ENCODE data around the gene ICE1.
"Not testable (repeated sequence)": the region's sequence is repeated elsewhere in the genome, so short reads cannot be mapped to it uniquely, and the experiment has no call there.

ICE1 gene, protein sequence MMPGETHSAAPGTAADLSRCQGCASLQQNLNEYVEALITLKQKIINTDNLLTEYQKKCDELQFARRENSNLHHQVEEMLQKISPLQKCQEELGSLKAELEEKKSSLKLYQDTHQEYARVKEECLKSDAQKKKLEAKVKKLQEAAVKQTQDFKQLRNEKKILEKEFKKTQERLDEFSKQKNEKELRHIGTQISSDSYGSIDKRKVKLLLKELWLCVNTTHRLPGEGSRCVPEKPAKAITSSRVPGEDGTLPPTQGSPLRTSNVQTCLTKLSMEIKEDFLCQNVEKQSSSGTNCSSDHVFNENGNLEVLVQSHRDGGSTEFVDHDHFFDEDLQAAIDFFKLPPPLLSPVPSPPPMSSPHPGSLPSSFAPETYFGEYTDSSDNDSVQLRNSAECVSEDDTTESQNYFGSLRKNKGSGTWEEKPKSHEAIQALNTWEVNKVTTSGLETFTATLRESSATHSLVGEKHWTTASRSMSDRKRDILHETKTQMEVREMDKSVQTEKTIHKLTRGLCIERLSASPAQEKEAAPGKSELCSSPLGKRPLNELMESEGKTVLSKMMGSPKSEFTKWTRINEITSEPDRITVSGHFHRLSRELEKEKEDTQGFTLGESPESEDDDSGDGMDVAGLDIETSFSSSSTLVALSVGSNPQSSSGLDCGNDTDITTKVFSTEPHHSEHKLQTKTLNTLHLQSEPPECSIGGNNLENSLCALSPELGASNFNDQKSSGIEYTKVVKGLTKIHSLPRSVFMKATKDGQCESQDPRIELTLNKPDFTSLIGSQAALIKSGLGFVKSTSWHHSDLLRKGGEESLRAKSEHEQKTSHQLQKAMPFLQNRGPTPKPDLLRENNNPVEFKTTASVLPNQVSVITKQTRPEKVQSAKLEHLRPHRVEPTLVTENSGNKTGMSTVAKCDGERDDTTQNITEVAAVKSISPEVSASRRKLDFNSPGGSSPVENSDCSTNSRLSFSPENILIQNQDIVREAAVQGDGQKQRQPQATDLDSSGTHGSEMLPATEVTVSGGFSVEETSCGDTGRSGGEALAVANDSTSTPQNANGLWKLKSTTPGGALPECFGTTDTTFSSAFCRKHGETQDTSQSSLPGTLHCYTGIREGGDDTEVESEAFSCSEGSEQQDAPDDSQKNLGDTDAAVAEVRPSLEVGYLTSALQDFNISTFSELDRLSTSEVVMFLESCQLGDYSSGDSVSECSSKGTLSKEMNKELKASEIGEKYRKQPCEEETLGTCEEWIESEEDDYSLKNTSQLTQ (N-terminal part only)

GRCh38 chr5:5421961-5422818 lies at the start of gene ICE1:
TSS of gene ICE1 (plus strand) at chr5:5422677. CDS start at chr5:5422916, 239 bp downstream.
- FAIRE-seq = peak; percentile 66

DNA sequence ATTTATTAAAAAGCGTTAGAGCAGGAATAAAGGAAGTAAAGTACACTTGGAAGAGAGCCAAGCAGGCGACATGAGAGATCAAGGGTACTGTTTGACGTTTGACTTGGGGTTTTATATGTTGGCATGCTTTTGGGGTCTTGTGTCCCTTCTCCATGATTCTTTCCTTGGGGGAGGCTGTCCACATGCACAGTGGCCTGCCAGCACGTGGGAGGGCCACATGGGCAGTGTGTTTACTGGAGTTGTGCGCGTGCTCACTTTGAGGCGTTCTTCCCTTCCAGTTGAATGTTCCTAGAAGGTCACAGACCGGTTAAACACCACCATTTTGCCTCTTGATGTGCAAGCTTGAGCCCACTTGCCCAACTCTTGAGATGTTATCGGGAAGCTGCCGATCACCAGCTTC lies 49.5 kb upstream of the ICE1 start:
- FAIRE-seq = no peak

GRCh38 chr5:5373351-5373989 lies 49.0 kb upstream of the ICE1 start:
- no peak for FAIRE-seq

DNA sequence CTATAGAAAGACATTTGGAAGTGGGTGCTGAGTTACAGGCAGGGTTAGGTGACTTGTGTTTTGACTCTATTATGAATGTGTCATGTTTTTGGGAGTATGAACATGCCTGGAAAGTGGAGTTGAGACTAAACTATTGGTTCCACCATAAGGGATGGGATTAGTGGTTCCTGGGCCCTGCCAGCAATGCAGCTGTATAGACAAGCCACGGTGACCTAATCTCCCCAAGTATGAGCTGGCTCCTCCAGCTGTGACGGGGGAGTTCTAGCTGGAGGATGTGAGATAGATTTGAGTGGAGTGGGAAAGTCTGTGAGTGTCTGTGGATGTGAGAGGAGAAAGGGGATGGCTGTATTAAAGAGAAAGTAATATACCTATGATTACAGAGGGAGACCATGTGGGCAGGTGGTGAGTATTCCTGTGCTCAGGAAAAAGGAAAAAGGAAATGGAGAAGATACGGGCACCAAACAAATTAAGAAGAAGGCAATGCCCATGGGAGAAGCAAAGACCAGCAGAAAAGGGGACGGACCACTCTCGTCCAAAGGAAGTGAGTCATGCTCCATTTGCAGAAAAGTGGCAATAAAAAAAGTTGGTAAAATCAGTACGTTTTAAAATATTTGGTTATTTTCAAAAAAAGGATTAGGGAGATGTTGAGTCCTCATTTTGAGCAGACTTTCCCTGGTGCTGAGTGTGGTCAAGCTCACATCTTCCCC lies 48.3 kb upstream of the ICE1 start:
- no peak for FAIRE-seq

GRCh38 chr5:5377780-5378179 lies 44.7 kb upstream of the ICE1 start:
- no peak for FAIRE-seq

- no peak for FAIRE-seq
Measured at GRCh38 chr5:5378531-5378930, 43.9 kb upstream of the ICE1 start.

DNA sequence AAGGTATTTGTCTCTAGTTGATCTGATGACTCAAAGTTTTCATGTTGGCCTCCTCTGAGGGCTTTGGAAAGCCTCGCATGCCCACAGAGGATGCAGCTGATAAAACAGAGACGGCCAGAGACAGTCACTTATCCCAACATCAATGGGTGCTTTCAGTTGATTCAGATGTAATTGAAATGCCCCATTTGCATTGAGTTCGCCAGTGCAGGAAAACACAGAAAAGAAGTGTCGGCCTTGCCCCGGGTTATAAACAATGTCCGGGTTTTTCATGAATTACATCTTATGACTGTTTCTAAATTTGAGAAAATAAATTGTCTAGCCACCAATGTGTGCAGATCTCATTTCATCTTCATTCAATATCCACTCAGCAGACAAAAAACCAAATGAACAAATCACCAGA lies 42.2 kb upstream of the ICE1 start:
- FAIRE-seq = no peak

- FAIRE-seq = no peak
Measured at GRCh38 chr5:5381310-5381913, 41.1 kb upstream of the ICE1 start.

- no peak for FAIRE-seq
Measured at GRCh38 chr5:5383461-5383860, 39.0 kb upstream of the ICE1 start.

GRCh38 chr5:5384660-5385330 lies 37.7 kb upstream of the ICE1 start:
- FAIRE-seq = no peak

DNA sequence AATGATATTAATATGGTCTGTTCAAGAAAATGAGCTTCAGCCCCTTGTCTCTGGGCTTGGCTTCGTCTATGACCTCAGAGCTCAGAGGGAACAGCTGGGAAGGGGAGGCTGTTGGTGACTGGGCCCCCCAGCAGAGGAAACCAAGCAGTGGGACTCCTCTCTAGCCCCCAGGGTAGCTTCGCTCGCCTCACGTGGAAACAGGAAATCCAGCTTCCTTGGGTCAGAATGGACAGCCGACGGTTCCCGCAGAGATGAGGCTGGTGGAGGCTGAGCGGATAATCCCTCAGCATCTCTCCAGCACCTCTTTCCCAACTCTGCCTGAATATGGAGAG lies 37.2 kb upstream of the ICE1 start:
- FAIRE-seq = no peak

DNA sequence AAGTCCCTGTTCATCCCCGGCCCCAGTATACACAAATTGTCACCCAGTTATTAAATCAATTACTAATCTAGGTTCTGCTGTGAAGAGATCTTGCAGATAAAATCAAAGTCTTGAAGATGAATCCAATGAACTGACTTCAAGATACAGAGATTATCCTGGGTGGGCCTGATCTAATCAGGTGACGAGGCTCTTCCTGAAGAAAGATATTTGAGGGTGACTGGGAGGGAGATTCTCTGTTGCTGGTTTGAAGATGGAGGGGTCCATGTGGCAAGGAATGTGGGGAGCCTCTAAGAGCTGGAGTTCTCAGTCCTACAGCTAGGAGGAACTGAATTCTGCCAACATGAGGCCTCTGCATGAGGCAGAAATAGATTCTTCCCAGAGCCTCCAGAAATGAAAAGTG lies 36.1 kb upstream of the ICE1 start:
- FAIRE-seq = no peak

DNA sequence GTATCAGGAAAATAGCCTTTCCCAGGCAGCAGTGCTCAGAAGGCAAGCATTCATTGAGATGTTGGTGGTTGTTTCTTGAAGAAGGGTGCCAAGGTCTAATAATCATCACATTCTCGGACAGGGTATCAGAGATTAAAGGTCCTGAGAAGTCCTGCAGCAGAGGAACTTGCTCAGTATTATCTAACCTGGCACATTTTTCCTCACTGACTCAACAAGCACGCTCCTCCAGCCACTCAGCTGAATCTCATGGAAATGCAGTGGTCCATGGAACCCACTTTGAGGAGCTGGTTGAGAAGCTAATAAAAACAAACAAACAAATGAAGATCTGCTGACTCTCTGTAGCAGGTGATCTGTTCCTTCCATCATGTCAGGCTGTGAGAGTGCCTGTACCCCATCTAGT lies 35.3 kb upstream of the ICE1 start:
- FAIRE-seq = no peak

GRCh38 chr5:5387777-5388176 lies 34.7 kb upstream of the ICE1 start:
- FAIRE-seq = no peak

DNA sequence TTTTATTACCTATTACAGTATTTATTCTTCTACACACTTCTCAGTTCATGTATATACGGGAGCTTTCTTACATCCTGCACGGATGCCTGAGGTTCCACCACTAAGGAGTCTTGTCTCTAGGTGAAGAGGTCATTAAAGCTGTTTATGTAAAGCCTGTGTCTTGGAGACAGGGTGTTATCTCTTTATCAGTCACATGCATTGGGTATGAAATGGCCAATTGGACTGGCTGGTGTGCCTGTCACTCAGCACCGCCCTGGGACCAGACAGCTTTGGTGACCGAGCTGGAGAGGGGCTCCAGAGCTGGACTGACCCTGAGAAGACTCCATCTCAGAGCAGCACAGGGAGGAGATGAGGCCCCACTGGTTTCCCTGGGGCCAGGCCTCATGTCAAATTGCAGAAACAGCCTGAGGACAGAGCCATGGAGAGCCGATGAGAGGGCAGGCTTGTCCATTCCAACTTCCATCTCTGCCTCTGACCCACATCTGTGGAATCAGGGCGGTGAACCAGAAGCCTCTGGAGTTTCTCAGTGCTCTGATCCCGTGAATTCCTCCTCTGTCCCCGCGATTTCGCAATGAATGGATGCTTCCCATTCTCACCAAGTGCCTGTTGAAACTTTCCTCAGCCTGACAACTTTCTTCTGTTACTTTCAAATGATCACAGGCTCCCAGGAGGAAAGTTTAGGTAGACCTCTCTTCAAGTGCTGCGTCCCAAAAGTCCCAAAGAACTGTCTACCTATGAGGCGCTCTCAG lies 32.2 kb upstream of the ICE1 start:
- not testable (repeated sequence) for FAIRE-seq

DNA sequence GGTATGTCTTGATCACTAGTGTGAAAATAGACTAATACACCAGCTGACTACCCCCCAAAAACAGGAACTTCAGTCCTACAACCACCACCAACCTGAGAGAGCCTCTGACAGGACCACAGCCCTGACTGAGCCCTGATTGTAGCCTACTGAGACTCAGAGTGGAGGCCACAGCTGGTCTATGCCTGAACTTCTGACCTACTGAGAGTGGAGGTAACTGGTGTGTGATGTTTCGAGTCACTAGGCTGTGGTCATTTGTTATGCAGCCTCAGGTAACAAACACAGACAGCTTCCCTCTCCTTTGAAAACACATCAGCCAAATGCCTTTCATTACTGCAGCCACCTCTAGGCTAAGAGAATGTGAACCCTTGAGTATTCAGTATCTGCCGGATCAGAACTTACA lies 30.0 kb upstream of the ICE1 start:
- FAIRE-seq = not testable (repeated sequence)

- FAIRE-seq = not testable (repeated sequence)
Measured at GRCh38 chr5:5394384-5394986, 28.0 kb upstream of the ICE1 start.

DNA sequence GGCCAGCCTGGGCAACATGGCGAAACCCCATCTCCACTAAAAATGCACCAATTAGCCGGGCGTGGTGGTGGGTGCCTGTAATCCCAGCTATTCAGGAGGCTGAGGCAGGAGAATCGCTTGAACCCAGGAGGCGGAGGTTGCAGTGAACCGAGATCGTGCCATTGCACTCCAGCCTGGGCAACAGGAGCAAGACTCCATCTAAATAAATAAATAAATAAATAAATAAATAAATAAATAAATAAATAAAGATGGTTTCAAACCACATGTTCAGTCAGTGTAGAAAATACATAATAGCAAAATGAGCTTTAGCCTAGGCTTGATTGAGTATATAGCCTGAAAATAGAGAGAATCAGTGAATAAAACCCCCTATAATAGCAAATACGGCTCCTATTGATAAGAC lies 27.4 kb upstream of the ICE1 start:
- FAIRE-seq = not testable (repeated sequence)

- FAIRE-seq = no peak
Measured at GRCh38 chr5:5398071-5398470, 24.4 kb upstream of the ICE1 start.
